22Rv1 (cell line): ENCODE results near the gene LAMA3.

Source experiments
- ZFX ChIP-seq: fragments of 450-650 bp; IDR thresholded peaks from 2 replicates; pipeline ENCODE4 v1.6.1; 2017; ENCODE audit warnings: antibody characterized with exemption, borderline replicate concordance
- TF ChIP-seq, protein P1 (sequence below): fragments of 450-650 bp; IDR thresholded peaks from 2 replicates; pipeline ENCODE4 v1.5.1; 2017; ENCODE audit warnings: mild to moderate bottlenecking

DNA sequence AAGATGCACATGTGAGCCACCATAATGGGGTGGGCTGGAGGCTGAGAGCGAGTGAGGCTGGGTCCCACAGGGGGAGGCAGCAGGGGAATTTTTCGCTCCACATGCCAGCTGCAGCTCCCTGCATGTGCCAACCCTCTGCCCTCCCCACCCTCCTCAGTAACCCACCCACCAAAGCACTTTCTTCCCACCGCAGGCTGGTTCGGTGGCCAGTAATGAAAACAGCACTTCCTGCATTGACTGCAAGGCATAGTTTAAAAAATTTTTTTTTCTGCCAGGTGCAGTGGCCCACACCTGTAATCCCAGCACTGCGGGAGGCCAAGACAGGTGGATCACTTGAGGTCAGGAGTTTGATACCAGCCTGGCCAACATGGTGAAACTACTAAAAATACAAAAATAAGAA lies 177.8 kb downstream of the LAMA3 start:
- TF ChIP-seq, protein P1, sequence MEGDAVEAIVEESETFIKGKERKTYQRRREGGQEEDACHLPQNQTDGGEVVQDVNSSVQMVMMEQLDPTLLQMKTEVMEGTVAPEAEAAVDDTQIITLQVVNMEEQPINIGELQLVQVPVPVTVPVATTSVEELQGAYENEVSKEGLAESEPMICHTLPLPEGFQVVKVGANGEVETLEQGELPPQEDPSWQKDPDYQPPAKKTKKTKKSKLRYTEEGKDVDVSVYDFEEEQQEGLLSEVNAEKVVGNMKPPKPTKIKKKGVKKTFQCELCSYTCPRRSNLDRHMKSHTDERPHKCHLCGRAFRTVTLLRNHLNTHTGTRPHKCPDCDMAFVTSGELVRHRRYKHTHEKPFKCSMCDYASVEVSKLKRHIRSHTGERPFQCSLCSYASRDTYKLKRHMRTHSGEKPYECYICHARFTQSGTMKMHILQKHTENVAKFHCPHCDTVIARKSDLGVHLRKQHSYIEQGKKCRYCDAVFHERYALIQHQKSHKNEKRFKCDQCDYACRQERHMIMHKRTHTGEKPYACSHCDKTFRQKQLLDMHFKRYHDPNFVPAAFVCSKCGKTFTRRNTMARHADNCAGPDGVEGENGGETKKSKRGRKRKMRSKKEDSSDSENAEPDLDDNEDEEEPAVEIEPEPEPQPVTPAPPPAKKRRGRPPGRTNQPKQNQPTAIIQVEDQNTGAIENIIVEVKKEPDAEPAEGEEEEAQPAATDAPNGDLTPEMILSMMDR: no peak
- TF ChIP-seq ZFX: no peak
